Caco-2 (cell line): Measurements from ENCODE around the gene DNHD1. TPM values are rescaled to one million over a fixed set of nuclear protein-coding genes. Genes with fewer than 3 reads are reported as not detected.
A peak's percentile ranks its signal among the peaks of the same experiment; 100 is the strongest.

Experiments
- BruUV-seq: library from RNA; stranded (reverse); fragments of 400-500 nt; replicated peaks from 2 replicates; lab custom pipeline; 2021; lab: Mats Ljungman, UMichigan
- CTCF ChIA-PET: fragments of 300-600 bp; sonication (Branson Sonifier 250); formaldehyde crosslinking; loops from one replicate; lab custom pipeline; 2022; ENCODE audit warnings: antibody characterized with exemption; lab: Charles Lee
- POLR2A ChIA-PET: fragments of 300-600 bp; sonication (Branson Sonifier 250); formaldehyde crosslinking; loops from one replicate; lab custom pipeline; 2022; ENCODE audit warnings: antibody characterized with exemption; lab: Charles Lee
- DNase-seq, 2 experiments: peaks; one replicate each; pipeline versions ENCODE4 v3.0.0 to v3.0.0-alpha.2; 2020 to 2022
- H3K27me3 ChIP-seq: replicated peaks from 2 replicates; pipeline ENCODE4 v1.6.0; 2011; ENCODE audit warnings: low read length; ENCODE audit not compliant: control insufficient read depth, insufficient read depth
- H3K36me3 ChIP-seq: 2 replicates; pipeline ENCODE4 v1.5.1; 2011; ENCODE audit warnings: low read length; ENCODE audit not compliant: control insufficient read depth, insufficient read depth
- H3K4me1 ChIP-seq: fragments of 250-450 bp; sonication (Bioruptor Pico); 2 replicates; pipeline ENCODE4 v1.5.1; 2020; ENCODE audit warnings: mild to moderate bottlenecking
- H3K4me3 ChIP-seq: 2 replicates; pipeline ENCODE4 v1.5.1; 2011; ENCODE audit warnings: low read depth, mild to moderate bottlenecking, control low read depth, low read length
- H3K9me3 ChIP-seq: fragments of 250-450 bp; sonication (Bioruptor Pico); 2 replicates; pipeline ENCODE4 v1.5.1; 2020; ENCODE audit warnings: mild to moderate bottlenecking, moderate library complexity
- H3K27ac Mint-ChIP-seq: one replicate; pipeline ENCODE4 v1.8.0; 2022; ENCODE audit warnings: mixed read lengths; ENCODE audit not compliant: unreplicated experiment
- H3K27me3 Mint-ChIP-seq: one replicate; pipeline ENCODE4 v1.8.0; 2022; ENCODE audit warnings: mixed read lengths; ENCODE audit not compliant: insufficient read depth, unreplicated experiment
- H3K36me3 Mint-ChIP-seq: one replicate; pipeline ENCODE4 v1.8.0; 2022; ENCODE audit warnings: mild to moderate bottlenecking, mixed read lengths; ENCODE audit not compliant: insufficient read depth, unreplicated experiment
- H3K4me1 Mint-ChIP-seq: one replicate; pipeline ENCODE4 v1.8.0; 2022; ENCODE audit warnings: low read depth, mixed read lengths; ENCODE audit not compliant: unreplicated experiment
- H3K4me3 Mint-ChIP-seq: one replicate; pipeline ENCODE4 v1.8.0; 2022; ENCODE audit warnings: mild to moderate bottlenecking, moderate library complexity, mixed read lengths; ENCODE audit not compliant: unreplicated experiment
- H3K9me3 Mint-ChIP-seq: one replicate; pipeline ENCODE4 v1.8.0; 2022; ENCODE audit warnings: mixed read lengths; ENCODE audit not compliant: unreplicated experiment
- intact Hi-C: fragments of 100-400 bp; cut with micrococcal nuclease; formaldehyde crosslinking; loops from one replicate; pipeline ENCODE4 v1.10.0; 2022; ENCODE audit not compliant: unreplicated experiment
- total RNA-seq: library from RNA; stranded (reverse); gene quantifications from 2 replicates; pipeline ENCODE4 v1.2.3, GENCODE V29; 2022
- TF ChIP-seq, protein P1 (sequence below), 2 experiments: fragments of 200-600 bp in 1 of 2; IDR thresholded peaks; 1 replicate in 1 of 2; 2 replicates in 1 of 2; pipeline versions ENCODE4 v1.5.1 to v1.8.0; 2011 to 2022; ENCODE audit warnings: antibody characterized with exemption in 1 of 2, control low read depth in 1 of 2, inconsistent platforms in 1 of 2, low read depth in 1 of 2, low read length in 1 of 2, mild to moderate bottlenecking in 1 of 2, moderate library complexity in 1 of 2; ENCODE audit not compliant: insufficient read depth in 1 of 2, severe bottlenecking in 1 of 2, unreplicated experiment in 1 of 2

Gene DNHD1
- total RNA-seq, 1 experiment from 2014 or later, result 5.7 TPM

DNA sequence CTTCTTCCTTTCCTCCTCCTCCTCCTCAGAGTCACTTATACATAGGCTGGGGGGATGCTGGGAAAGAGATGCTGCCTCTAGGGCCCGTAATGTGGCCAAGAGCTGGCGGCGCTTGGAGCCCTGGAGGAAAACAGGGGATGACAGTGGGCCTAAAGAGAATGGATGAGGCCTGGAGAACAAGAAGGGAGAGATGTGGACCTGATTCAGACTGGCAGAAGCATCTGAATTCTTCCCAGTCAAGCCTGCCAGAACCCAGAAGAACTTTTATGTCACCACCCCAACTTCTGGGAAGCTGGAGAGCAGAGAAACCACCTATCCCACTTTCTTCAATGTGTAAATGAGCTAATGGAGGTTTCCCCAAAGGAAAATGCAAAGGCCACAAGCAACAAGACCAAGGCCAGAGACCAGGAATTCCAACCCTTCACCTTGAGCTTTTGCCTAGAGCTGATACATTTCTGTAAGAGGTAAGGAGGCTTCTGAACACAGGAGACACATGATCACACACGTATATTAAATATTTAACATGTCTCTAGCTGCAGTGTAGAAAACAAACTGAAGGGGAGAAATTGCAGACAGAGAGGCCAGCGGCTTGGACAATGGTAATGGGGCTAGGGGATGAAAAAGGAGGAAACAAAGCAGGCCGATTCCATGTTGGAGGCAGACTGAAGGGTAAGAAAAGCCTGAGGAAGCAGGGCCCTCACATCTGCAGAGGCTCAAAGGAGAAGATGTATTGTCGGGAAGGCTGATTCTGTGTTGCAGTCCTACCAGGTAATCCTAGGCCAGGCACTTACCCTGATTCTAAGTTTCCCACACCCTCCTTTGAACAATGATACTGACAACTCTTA lies 105.2 kb downstream of the DNHD1 start:
- peak overlapping the region; percentile 60 for H3K4me3 ChIP-seq
- H3K27me3 ChIP-seq, result no peaks in the 10 kb centered on the region
- Mint-ChIP-seq H3K4me3 (no peak overlapping the region), H3K27me3 (no peaks in the 10 kb centered on the region), H3K36me3 (peaks cover 15% of the 10 kb centered on the region), H3K27ac (no peak overlapping the region), H3K9me3 (no peaks in the 10 kb centered on the region), H3K4me1 (peaks cover 12% of the 10 kb centered on the region)
- H3K36me3 ChIP-seq, result peaks cover 6% of the 10 kb centered on the region
- TF ChIP-seq, protein P1, sequence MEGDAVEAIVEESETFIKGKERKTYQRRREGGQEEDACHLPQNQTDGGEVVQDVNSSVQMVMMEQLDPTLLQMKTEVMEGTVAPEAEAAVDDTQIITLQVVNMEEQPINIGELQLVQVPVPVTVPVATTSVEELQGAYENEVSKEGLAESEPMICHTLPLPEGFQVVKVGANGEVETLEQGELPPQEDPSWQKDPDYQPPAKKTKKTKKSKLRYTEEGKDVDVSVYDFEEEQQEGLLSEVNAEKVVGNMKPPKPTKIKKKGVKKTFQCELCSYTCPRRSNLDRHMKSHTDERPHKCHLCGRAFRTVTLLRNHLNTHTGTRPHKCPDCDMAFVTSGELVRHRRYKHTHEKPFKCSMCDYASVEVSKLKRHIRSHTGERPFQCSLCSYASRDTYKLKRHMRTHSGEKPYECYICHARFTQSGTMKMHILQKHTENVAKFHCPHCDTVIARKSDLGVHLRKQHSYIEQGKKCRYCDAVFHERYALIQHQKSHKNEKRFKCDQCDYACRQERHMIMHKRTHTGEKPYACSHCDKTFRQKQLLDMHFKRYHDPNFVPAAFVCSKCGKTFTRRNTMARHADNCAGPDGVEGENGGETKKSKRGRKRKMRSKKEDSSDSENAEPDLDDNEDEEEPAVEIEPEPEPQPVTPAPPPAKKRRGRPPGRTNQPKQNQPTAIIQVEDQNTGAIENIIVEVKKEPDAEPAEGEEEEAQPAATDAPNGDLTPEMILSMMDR (IDR thresholded peaks at IDR 0.05; ENCODE audit: insufficient read depth in 1 of 2, low read depth in 1 of 2, low read length in 1 of 2, severe bottlenecking in 1 of 2, unreplicated experiment in 1 of 2), result no peak
- CTCF ChIA-PET, result interaction anchor here (0.5 to 1.8 kb wide), 5 partner anchors 69 to 223 kb away, joined by 3 to 11 read pairs (median 5); partner anchors contain the start of genes MRPL17 and SMPD1
- DNase-seq, result no peak
- no peaks in the 10 kb centered on the region for H3K9me3 ChIP-seq
- POLR2A ChIA-PET, result interaction anchor here (0.6 to 2.2 kb wide), 3 partner anchors 81 to 182 kb away, joined by 3 to 10 read pairs (median 5); partner anchors contain the start of genes ARFIP2, MRPL17 and TIMM10B
- H3K4me1 ChIP-seq, result peaks cover 38% of the 10 kb centered on the region
- intact Hi-C loops, result loop anchor here (2.0 kb wide), 1 partner anchor 118 kb away; no protein-coding TSS in a partner anchor
- BruUV-seq, result no TSS peak

- DNase-seq, result peak; percentile 90 to 93
- Mint-ChIP-seq H3K27ac (no peak within 1 kb of the TSS), H3K9me3 (no peaks in the 10 kb centered on the region), H3K4me1 (peaks cover 17% of the 10 kb centered on the region), H3K36me3 (peaks cover 5% of the 10 kb centered on the region), H3K4me3 (no peak within 1 kb of the TSS), H3K27me3 (no peaks in the 10 kb centered on the region)
- peaks cover 6% of the 10 kb centered on the region for H3K36me3 ChIP-seq
- H3K4me1 ChIP-seq, result peaks cover 38% of the 10 kb centered on the region
- no TSS peak for BruUV-seq
- intact Hi-C loops, result loop anchor here (1.0 to 2.0 kb wide), 6 partner anchors 16 to 129 kb away; partner anchors contain the start of genes MRPL17 and TPP1
- ChIA-PET POLR2A (interaction anchor here (0.6 to 2.2 kb wide), 6 partner anchors 9 to 286 kb away, joined by 3 to 10 read pairs (median 6); partner anchors contain the start of genes ARFIP2, MRPL17 and TIMM10B), CTCF (interaction anchor here (0.7 to 1.8 kb wide), 7 partner anchors 15 to 224 kb away, joined by 3 to 11 read pairs (median 4); partner anchors contain the start of genes MRPL17 and TPP1)
- H3K9me3 ChIP-seq, result no peaks in the 10 kb centered on the region
- H3K27me3 ChIP-seq, result no peaks in the 10 kb centered on the region
- peak within 1 kb of the TSS; percentile 60 for H3K4me3 ChIP-seq
- TF ChIP-seq, protein P1 (IDR thresholded peaks at IDR 0.05; ENCODE audit: insufficient read depth in 1 of 2, low read depth in 1 of 2, low read length in 1 of 2, severe bottlenecking in 1 of 2, unreplicated experiment in 1 of 2), result peak in 1 of 2 experiments; percentile 12
Observed at GRCh38 chr11:6603287-6604080, 106.4 kb downstream of the DNHD1 start, which contains the start of the genes ILK and RRP8. ILK (plus strand) TSS chr11:6603774; CDS start chr11:6604272, 498 bp downstream. RRP8 (minus strand) TSS chr11:6603616; CDS start chr11:6603502, 114 bp downstream.
